ENCODE results near the gene SKIC8.
"Not testable (repeated sequence)": the region's sequence is repeated elsewhere in the genome, so short reads cannot be mapped to it uniquely, and the experiment has no call there.

Gene SKIC8

DNA sequence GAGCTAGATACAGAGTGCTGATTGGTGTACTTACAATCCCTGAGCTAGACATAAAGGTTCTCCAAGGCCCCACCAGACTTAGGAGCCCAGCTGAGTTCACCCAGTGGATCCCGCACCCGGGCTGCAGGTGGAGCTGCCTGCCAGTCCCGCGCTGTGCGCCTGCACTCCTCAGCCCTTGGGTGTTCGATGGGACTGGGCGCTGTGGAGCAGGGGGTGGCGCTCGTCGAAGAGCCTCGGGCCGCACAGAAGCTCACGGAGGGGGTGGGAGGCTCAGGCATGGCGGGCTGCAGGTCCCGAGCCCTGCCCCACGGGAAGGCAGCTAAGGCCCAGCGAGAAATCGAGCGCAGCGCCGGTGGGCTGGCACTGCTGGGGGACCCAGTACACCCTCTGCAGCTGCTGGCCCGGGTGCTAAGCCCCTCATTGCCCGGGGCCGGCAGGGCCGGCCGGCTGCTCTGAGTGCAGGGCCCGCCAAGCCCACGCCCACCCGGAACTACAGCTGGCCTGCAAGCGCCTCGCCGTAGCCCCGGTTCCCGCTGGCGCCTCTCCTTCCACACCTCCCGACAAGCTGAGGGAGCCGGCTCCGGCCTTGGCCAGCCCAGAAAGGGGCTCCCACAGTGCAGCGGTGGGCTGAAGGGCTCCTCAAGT is 53.3 kb downstream of the SKIC8 start:
- not testable (repeated sequence) for DNase-seq

DNA sequence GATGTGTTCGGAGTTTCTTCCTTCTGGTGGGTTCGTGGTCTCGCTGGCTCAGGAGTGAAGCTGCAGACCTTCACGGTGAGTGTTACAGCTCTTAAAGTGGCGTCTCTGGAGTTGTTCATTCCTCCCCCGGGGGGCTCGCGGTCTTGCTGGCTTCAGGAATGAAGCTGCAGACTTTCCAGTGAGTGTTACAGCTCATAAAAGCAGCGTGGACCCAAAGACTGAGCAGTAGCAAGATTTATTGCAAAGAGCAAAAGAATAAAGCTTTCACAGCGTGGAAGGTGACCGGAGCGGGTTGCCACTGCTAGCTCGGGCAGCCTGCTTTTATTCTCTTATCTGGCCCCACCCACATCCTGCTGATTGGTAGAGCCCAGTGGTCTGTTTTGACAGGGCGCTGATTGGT is 54.0 kb downstream of the SKIC8 start:
- DNase-seq, result not testable (repeated sequence)

- DNase-seq, result no peak
These were observed 54.5 kb downstream of the SKIC8 start for GRCh38 chr15:78244893-78245292.

- no peak for DNase-seq
These were observed 55.3 kb downstream of the SKIC8 start for GRCh38 chr15:78244101-78244500.

DNA sequence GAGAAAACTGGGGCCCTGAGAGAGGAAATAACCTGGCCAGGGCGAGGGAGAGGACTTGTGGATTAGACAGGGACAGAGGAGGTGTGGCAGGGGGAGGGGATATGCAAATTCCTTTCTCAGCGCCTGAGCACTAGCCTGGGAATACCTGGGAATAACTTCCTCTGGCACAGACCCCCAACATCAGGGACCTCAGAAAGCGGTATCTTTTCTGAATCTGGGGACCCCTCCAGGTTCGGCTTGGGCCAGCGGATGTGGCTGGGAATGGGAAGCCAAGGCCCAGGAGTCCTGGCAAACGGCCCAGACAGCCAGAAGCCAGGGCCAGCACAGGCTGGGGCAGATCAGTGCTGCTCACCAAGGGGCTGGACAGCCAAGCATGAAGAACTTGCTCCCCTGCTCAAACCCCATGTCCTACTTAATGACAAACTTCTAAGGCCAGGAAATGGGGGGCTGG is 55.9 kb downstream of the SKIC8 start:
- DNase-seq, result no peak

DNA sequence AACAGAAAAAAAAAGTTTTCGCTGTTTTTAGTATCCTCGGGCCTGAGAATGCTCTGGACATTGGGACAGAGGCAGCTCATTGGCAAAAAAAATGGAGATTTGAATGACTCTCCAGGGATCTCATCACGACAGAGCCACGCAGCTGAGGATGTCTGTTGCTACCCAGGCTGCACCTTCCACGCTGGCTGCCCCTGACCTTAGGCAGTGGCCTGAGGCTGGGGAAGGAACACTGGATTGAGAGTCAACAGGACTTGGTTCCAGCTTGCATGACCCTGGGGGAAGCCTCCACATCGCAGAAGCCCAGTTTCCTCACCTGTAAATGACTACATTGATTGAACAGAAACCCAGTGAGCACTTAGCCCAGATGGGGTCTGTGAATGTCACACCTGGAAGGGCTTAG is 56.4 kb downstream of the SKIC8 start:
- no peak for DNase-seq

DNA sequence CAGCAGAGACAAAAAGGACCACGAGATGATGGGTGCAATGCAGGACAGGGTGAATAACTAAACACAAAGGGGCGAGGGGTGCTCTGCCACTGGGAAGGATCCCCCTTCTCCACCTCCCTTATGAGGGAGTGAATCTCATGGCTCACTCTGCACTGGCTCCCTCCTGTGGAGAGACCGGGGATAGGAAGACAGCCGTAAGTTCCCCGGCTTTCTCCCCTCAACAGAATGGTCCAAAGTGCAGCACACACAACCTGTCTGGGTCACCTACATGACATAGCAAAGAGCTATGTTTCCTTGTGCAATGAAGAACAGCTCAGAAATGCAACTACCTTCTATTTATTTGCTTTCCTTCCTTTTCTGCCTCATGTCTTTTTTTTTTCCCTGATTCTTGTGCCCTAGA is 57.3 kb downstream of the SKIC8 start:
- no peak for DNase-seq

- peak; percentile 40 for DNase-seq
These were observed 58.4 kb downstream of the SKIC8 start for GRCh38 chr15:78241017-78241416.

DNA sequence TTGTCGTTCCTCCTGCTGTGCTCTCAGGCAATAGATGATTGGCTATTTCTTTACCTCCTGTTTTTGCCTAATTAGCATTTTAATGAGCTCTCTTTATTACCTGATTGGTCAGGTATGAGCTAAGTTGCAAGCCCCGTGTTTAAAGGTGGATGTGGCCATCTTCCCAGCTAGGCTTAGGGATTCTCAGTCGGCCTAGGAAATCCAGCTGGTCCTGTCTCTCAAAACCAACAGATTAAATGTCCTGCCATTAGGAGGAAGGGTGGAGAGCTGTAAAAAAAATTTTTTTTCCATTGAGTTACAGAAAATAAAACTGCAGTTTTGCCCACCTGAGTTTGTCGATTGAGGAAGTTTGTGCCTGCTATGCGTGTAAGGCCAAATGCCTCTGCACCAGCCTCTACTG is 59.6 kb downstream of the SKIC8 start:
- no peak for DNase-seq

DNA sequence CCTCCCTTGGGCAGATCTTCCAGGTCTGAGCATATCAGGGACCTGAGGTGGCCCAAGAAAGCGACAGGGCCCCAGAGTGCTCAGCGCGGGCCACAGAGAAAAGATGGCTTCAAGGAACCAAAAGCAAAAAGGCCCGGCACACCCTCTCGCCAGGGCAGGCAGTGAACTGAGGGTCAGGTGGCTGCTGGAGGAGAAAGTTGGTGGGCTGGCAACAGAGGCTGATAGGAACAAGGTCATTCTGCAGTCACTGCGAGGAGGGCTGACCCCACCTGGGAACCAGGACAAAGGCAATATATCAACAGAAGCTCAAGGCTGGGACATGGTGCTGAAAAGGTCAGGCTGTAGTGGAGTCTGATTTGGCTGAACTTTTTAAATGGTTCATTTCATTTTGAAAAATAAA is 62.3 kb downstream of the SKIC8 start:
- no peak for DNase-seq

GRCh38 chr15:78236491-78236890 is 62.9 kb downstream of the SKIC8 start:
- DNase-seq, result no peak

DNA sequence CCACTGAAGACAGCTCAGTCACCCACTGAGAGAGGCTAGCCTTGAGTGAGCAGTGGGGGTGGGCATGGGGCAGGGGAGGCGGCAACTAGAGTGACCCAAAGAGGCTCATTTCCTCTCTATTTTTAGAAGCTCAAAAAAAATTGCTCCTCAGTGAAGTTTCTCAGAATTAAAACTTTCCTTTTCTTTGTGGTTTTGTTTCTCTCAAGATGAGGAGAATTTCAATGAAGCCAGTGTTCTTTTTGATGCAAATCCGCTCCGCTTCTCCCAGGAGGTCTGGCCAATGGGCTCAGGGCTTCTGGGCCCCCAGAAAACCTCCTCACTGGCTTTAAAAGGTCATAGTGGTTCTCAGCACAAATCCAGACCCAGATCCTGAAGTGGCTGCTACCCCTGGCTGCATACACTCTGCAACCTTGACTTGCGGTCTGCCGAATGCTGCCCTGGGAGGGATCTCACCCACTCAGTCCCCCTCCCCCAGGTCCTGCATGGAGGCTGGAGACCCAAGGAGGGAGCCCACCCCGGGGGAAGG is 64.8 kb downstream of the SKIC8 start, which contains the start of gene ACSBG1:
Gene ACSBG1, minus strand, starts transcription at position 51 of the 526 bp plus-strand sequence. CDS start 64 bp downstream, outside the sequence.
- DNase-seq, result no peak

- no peak for DNase-seq
These were observed 65.9 kb downstream of the SKIC8 start for GRCh38 chr15:78233496-78233895.
